GM18499 (cell line): ENCODE measurements around the gene GJD4.

Experiments used
- ATAC-seq: cut with Tn5 transposase; IDR thresholded peaks from one replicate; pipeline ENCODE4 v1.9.1; 2021; ENCODE audit warnings: moderate number of reproducible peaks; ENCODE audit not compliant: insufficient read depth, unreplicated experiment

GJD4 gene, protein sequence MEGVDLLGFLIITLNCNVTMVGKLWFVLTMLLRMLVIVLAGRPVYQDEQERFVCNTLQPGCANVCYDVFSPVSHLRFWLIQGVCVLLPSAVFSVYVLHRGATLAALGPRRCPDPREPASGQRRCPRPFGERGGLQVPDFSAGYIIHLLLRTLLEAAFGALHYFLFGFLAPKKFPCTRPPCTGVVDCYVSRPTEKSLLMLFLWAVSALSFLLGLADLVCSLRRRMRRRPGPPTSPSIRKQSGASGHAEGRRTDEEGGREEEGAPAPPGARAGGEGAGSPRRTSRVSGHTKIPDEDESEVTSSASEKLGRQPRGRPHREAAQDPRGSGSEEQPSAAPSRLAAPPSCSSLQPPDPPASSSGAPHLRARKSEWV

DNA sequence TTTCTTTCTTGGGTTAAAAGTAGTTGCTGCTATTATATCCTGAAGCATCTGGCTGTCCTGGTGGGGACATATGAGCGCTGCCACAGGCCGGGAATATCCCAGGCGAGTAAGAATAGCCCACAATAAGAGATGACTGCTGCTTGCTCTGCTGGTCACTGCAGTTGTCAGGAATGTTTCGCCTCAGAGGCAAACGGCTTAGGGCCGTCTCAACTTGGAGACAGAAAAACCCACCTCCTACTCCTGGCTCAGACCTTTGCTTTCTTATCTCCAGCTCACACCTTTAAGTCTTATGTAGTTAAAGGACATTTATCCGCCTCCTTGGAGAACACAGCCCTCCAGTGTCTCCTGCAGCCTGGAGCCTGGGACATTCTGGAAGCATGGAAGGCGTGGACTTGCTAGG is at the start of gene GJD4:
TSS of gene GJD4 (plus strand) at position 151 of the 400 bp plus-strand sequence. CDS start at position 378, 227 bp downstream.
- ATAC-seq = no peak

DNA sequence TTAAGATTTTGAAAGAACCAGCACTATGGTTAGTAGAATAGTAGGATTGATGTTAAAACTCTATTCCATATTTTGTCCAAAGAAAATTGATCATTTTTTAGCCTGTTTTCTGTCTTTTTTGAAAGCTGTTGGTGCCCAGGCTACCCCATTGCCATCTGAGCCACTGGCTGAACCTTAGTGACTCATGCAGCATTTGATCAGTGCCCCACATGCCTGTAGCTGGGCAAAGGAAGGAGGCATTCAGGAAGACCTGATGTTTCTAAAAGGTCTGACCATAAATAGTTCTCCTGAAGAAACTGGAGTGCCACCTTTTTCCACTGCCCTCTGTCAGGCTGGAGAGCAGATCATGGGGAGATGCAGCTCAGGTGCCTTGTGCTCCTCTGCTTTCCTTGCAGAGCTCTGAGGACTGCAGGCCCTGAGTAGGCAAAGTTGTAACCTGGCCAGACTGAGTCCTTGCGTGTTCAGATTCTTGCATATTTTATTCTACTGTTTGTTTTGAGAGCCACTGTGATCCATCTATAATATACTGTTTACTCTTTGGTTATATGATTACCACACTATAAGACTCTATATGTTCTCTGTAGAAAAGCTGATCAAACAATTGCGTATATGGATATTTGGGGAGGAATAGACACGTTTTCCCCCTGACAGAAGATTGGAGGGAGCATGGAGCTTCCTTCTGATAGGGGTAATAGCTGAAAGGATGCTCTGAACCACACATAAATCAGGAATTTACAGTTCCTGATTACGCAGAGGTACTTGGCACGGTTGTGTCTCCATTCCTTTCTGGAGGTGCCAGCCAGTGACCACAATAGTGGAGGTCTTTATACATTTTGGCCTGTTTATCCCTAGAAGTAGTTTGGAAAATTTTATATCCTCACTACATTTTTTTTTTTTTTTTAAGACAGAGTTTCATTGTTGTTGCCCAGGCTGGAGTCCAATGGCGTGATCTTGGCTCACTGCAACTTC is 48.9 kb upstream of the GJD4 start:
- no peak for ATAC-seq

DNA sequence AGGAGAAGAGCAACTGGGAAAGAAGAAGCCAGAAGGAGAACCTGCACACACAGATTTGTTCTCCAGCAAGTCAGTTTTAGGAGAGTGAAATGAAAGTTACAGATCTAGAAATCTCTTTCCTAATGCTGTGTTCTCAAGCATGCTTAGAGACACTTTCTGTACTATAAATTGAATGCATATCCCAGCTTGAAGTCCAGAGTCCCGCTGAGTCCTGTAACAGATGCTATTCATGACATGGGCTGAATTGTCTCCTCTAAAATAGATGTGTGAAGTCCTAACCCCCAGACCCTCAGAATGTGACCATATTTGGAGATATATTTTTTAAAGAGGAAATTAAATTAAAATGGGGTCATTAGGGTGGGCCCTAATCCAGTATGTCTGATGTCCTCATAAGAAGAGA is 46.9 kb upstream of the GJD4 start:
- no peak for ATAC-seq

DNA sequence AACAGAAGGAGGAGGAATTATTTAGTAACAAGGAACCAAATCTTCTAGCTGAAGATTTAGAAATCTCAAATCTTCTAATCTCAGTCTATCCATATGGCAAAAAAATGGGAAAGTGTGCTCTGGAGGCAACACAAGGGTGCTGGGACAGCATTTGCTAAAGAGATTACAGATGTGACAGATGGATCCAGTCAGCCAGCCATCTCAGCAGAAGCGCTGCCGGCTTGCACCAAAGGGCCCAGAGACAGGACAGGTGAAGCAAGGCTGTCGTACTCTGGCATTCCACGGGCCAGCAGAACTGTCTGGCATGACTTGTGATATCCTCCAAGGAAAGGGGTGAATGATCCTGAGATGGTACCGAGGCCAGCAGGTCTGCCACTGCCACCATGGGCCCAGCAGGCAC is 45.7 kb upstream of the GJD4 start:
- ATAC-seq = no peak

DNA sequence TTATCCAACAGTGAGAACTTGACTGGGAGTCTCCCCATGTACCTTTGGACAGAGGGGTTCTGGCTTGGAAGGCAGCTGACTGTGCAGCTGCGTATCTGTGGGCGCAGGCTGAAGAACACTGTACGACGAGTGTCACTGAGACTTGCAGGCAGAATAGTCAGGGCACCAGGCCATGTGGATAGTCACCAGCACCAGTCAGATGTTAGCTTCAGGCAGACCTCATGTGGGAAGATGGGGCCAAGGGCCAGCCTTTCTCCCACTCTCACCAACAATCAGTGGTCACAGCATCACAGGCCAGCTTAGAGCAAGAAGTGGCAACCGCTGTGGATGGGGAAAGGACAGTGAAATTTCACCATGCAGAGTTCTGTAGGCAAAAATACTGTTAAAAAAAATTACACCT is 43.4 kb upstream of the GJD4 start:
- ATAC-seq = no peak

DNA sequence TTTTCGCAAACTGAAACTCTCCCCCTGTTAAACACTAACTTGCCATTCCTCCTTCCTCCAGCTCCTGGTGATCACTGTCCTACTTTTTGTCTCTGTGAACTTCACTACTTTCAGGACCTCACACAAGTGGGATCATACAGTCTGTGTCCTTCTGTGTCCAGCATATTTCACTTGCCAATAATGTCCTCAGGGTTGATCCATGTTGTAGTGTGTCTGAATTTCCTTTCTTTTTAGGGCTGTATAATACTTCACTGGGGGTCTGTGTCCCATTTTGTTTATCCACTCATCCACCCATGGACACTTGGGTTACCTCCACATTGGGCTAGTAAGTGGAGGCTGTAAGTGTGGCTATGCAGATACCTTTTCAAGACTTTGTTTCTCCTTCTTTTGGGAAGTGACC is 42.7 kb upstream of the GJD4 start:
- no peak for ATAC-seq

DNA sequence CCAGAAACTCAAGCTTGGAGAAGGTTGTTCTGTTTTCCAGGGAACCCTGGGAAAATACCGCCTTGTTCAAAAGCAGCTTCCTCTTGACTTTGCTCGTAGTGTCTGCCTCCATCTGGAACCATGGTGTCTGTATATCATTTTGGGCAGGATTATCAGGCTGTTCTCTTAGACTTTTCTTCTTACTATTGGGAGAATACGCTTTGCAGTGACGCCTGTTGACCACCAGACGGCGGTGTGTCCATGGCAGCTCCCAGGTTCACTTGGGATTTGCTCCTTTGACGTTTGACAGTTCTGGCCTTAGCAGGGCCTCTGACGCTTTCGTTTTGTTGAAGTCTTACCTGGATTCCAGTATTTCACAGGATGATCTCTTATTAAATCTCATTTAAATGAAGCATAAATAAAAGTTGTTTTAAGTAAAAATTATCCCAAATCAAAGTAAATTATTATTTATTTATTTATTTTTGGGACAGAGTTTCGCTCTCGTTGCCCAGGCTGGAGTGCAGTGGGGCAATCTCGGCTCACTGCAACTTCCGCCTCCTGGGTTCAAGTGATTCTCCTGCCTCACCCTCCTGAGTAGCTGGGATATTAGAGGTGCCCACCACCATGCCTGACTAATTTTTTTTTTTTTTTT is 41.8 kb upstream of the GJD4 start:
- ATAC-seq = no peak

DNA sequence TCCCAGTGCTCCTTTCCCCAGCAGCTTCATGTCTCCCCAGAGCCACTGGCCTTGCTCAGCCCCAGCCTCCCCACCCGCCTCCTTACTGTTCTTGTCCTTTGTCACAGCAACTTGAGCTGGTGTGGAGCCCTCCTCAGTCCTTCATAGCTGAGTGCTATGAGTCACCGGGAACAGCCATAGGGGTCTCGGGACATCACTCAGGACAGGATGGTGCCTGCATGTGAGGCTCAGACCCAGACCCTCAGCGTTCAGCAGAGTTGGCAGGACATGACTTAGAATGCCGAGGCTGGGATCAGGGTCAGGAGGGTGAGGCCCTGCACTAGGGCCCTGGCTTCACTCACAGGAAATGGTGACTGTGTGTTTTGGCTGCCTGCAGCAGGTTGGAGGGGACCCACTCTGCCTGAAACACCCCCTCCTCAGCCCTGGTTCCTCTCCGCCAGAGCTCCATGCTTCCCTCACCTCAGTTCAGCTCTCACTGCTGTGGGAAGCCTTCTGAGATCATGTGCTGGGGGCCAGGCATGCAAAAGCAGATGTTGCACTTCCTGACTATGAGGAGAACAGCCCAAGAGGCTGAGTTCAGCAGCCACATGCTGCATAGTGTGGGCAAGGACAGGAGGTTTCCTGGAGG is 40.7 kb upstream of the GJD4 start:
- no peak for ATAC-seq

DNA sequence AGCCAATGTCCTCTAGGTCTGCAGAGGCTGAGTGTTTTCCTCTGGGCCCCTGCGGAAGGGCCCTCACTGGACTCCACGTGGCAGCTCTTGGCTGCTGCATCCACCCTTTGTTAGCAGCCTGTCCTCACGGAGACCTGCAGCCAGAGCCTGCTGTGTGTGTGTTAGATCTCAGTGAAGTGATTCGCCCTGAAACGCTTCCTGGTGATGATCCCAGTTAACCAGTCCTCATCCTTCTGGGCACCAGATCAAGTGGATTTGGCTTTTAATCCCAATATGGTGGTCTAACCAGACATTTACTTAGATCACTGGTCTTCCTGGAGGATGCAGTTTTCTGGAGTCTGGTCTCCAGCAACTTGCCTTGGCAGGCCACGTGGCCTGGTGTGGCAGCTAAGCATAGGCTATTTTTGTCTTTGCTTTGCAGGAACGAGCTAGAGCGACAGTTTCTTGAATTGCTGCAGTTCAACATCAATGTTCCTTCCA is 39.5 kb upstream of the GJD4 start:
- no peak for ATAC-seq

DNA sequence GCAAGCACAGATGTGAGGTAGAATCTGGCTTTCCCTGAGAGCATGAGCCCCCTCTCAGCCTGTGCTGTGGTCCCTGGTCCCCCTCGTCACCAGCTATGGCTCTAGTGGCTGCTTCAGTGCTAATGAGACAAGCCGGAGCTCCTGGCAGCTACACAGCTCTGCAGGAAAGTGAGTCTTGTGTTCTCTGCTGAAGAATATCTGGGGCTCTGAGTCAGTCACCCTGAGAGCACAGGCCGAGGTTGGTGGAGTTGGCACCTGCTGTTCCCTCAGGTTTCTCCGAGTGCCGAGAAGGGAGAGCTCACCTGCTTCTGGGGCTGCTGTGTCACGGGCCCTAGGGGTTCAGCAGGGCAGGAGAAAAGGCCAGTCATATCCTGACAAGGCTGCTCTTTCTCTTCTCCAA is 37.2 kb upstream of the GJD4 start:
- ATAC-seq = no peak

DNA sequence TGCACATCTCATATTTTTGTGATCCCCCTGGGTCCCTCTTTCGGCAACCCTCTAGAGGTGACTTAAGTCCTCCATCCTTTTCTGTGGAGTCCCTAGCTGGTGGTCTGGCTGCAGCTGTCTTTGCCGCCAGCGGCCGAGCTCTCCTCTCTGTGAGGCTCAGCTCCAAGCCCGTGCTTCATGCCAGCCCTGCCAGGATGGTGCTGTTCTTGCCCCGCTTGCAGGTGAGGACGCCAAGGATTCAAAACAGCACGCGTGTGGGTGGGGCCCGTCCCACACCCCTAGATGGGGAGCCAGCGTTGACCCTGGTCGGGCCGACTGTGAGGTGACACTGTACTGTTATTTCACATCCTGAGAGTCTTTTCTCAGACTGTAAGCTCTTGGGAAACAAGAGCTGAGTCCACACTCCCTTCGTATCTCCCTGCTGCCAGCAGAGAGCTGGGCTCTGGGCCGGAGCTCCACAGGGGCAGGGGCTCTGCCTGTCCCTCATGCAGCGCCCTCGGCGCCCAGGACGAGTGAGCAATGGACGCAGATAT is 36.6 kb upstream of the GJD4 start:
- no peak for ATAC-seq

DNA sequence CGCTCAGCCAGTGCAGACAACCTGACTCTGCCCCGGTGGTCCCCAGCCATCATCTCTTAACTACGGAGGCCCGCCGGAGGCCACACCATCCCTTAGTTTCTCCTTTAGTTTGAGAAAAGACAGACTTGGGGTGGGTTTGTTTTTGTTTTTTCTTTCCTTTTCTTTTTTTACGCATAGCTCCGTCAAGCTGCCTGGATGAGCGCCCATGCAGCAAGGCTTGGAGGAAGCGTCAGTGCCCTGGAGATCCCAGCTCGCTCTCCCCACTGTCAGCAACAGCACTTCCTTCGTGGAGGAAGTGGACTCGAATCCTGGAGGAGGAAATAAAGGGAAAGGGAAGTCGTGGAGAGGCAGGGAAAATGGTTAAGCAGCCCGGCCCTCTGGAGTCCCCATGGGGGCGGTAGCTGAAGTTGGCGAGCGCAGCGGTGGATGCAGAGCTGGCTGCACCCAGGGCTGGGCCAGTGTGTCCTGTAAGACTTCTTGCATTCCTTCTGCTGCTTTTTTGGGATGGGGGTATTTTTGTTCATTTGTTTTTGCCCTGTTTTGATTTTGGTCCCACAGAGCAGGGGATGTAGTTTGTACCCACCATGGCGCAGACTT is 35.9 kb upstream of the GJD4 start:
- ATAC-seq = no peak

DNA sequence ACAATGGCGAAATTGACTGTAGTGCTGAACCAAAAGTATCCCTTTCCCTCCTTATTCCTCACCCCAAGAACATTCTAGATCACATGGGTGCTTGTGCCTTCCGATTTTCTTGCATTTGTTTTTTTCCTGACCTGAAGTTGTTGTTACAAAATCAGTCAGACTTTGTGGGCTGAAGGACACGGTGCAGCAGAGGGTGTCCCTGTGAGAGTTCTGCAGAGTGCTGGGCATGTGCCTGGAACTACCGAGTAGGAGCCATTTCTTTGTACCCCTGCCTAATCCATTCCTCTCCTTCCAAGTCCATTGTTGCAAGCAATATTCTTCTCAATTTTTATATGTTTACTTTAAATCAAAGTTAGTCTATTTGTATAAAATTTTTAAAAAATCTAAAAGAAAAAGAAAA is 35.3 kb upstream of the GJD4 start:
- no peak for ATAC-seq

DNA sequence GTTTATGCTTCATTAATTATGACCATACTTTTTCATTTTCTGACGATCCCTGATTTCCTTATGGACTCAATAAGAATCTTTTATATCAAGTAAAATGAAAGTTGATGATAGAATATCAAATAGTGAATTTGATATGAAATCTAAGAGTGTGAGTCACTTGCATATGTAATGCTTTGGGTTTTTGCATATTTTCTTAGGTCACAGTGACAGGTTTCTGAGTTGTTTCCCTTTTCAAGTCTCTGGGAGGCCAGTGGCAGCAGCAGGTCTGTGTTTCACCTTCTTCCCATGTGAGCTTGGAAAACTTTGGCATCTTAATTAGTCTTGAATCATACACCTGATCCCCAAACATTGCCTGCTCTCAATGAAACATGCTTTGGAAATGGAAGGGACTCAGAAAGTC is 34.7 kb upstream of the GJD4 start:
- ATAC-seq = no peak

DNA sequence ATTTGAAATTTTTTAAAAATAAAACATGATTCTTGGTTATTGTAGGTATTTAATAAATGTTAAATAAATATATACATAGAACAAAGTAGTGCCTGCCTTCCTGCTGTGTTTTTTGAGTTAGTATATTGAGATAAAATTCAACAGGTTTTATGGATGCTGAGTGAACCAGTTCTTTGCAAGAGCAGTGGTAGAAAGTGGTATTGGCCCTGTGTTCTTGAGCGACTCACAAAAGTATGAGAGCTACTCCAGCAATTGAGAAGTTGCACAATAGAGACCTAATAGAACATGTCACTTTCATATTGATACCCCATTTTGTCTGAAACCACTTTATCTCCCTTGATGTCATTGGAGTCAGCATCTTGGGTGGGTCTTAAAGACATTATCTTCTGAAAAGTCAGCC is 32.6 kb upstream of the GJD4 start:
- ATAC-seq = no peak

DNA sequence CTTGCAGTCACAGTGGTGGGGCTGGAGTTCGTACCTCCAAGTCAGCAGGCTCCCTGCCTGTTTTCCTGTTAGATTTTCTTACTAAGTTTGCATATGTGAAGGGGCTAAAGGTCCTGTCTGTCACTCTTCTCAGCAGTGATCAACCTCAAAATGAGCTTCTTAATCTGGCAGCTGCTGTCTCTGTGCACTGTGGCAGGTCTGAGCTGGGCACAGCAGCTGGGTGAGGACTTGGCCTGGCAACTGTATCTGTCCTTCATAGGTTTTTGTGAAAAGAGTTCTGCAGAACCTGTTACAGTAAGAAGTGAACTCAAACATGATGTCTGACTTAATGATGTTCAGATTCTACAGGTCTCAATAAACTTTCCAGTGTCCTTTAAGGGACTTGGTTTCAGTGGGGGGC is 31.3 kb upstream of the GJD4 start:
- no peak for ATAC-seq

DNA sequence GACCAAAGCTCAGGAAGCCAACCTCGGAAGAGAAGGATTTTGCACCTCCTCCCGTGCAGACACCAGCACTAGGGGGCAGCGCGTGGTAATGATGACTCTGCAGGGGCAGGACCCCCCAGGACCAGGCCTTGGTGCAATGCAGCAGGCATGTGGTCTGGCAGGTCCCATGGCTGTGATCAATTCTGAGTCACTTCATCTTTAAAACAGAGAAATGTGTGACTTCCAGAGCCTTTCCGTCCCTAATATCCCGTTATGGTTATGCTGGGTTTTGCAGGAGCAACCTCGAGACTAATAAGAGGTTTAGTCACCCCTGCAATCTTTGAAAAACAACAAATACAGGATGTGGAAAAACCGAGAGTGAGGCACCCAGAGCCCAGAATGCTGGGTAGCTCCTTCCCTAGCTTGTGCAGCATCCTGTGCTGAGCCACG is 30.2 kb upstream of the GJD4 start:
- ATAC-seq = no peak

DNA sequence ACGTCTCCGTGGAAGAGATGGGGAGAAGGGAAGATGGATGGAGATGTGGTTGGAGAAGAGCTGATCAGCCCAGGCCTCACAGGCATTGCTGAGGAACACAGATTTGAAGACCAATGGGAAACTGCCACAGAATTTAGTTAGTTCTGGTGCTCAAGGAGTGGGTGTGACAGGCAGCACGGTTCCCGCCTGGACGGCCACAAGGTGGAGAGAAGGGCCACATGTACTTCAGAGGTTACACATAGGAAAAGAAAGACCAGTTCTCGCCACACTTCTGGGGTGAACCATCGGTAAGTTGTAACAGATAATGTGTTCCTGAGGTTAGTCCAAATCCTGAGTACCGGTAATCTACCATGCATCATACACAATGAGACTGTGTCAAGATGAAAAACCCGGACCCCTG is 29.5 kb upstream of the GJD4 start:
- no peak for ATAC-seq

DNA sequence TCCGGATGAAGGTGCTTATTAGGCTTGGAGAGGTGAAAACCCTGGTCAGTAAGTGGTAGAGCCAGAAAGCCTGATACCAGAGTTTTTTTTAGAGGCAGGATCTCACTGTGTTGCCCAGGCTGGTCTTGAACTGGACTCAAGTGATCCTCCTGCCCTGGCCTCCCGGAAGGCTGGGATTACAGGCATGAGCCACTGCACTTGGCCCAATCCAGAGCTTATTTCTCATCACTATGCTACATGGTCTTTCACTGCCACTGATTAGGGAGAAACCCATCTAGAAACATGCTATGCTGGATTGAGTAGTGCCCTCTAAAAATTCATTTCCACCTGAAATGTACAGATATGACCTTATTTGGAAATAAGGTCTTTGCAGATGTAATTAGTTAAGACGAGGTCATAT is 28.4 kb upstream of the GJD4 start:
- ATAC-seq = no peak
